Measurements from ENCODE around the gene XPO4.
"Not testable (repeated sequence)": the region's sequence is repeated elsewhere in the genome, so short reads cannot be mapped to it uniquely, and the experiment has no call there.

GRCh38 chr13:20940511-20940910 lies 38.0 kb upstream of the XPO4 start:
- TF ChIP-seq CTCF, POLR2A (IDR thresholded peaks at IDR 0.05): not testable (repeated sequence)
